Fibroblast of pulmonary artery (primary cell): ENCODE results near the gene IRF8.

Experiments used
- DNase-seq: peaks from one replicate; pipeline ENCODE4 v3.0.0-alpha.2; 2010; ENCODE audit warnings: low read depth
- H3K4me3 ChIP-seq: replicated peaks from 2 replicates; pipeline ENCODE4 v1.5.1; 2011; ENCODE audit warnings: low read depth, mild to moderate bottlenecking, control low read depth, low read length, moderate library complexity
- CTCF ChIP-seq: IDR thresholded peaks from 2 replicates; pipeline ENCODE4 v1.5.1; 2011; ENCODE audit warnings: mild to moderate bottlenecking, control low read depth, low read length, inconsistent platforms; ENCODE audit errors: missing control alignments

IRF8 gene

GRCh38 chr16:85913688-85914422 lies 14.9 kb downstream of the IRF8 start:
- TF ChIP-seq CTCF, result no peak
- no peak for DNase-seq
- H3K4me3 ChIP-seq, result no peak overlapping the region

- H3K4me3 ChIP-seq, result no peak overlapping the region
- TF ChIP-seq CTCF, result no peak
- DNase-seq, result no peak
Measured at GRCh38 chr16:85914423-85914794, 15.4 kb downstream of the IRF8 start.

- no peak for TF ChIP-seq CTCF
- H3K4me3 ChIP-seq, result no peak overlapping the region
- DNase-seq, result no peak
Measured at GRCh38 chr16:85915125-85915845, 16.3 kb downstream of the IRF8 start.

GRCh38 chr16:85916141-85916890 lies 17.4 kb downstream of the IRF8 start:
- DNase-seq, result peak; percentile 83
- no peak overlapping the region for H3K4me3 ChIP-seq
- TF ChIP-seq CTCF, result no peak

- no peak for TF ChIP-seq CTCF
- no peak overlapping the region for H3K4me3 ChIP-seq
- DNase-seq, result no peak
Measured at GRCh38 chr16:85917012-85917411, 18.1 kb downstream of the IRF8 start.

GRCh38 chr16:85917959-85918358 lies 19.0 kb downstream of the IRF8 start:
- TF ChIP-seq CTCF, result no peak
- DNase-seq, result no peak
- no peak overlapping the region for H3K4me3 ChIP-seq
